NCI-H345 treated with DMSO at 0.1 percent for 48 hours (cell line): Measurements from ENCODE around the gene LTBP1.

Experiments used
- DNase-seq: peaks from one replicate; lab custom pipeline; 2025; ENCODE audit not compliant: unreplicated experiment; lab: John Stamatoyannopoulos, UW

LTBP1 gene

DNA sequence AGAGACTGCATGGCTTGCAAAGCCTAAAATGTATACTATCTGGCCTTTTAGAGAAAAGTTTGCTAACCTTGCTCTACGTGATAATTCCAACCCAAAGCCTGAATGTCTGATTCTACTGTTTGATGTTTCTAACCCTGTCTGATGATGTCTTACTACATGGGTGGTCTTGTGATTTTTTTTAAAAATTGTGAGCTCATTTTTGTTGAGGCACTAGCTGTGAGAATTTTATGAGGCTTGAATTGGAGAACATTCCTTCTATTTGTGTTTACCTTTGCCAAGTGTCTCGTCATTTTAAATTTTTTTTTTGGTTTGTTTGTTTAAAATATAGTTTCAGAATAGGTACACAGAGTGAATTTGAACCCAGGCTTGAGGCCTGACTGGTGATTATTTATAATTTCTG is 15.2 kb upstream of the LTBP1 start:
- no peak for DNase-seq

- DNase-seq: no peak
Measured at GRCh38 chr2:32931945-32932709, 14.6 kb upstream of the LTBP1 start.

GRCh38 chr2:32932825-32933755 is 13.7 kb upstream of the LTBP1 start:
- no peak for DNase-seq

GRCh38 chr2:32933756-32934095 is 13.0 kb upstream of the LTBP1 start:
- no peak for DNase-seq

- DNase-seq: no peak
Measured at GRCh38 chr2:32937602-32938448, 8.9 kb upstream of the LTBP1 start.

- DNase-seq: no peak
Measured at GRCh38 chr2:32938934-32939333, 7.8 kb upstream of the LTBP1 start.

GRCh38 chr2:32940316-32940997 is 6.3 kb upstream of the LTBP1 start:
- DNase-seq: no peak

DNA sequence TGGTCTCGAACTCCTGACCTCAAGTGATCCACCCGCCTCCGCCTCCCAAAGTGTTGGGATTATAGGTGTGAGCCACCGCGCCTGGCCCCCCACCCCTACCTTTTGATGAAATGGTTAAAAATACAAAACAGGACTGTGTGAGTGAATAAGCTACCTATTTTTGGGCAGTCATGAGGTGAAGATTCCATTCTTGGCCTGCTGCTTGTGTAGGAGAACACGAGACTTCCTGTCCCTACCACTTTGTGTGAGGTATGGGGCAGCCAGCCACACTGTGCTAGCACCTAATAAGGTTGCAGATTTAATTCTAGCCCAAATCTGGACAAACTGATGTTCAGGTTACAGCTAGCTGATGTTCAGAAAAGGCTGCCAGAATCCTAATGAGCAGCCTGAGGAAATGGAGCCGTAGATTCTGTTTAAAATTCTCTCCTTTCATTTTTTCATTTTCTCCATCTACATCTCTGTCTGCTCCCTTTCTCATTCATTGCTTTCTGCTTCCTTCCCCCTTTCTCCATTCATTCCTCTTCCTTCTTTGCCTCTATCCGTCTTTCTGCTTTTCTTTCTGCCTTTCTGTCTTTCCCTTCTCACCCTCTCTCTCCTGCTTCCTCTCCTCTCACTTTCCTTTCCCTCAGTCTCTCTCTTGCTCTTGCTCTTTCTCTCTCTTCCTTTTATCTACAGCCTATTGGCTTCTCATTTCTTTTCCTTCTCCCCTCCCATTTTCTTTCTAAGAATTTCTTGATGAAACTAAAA is 4.6 kb upstream of the LTBP1 start:
- no peak for DNase-seq

- DNase-seq: no peak
Measured at GRCh38 chr2:32942793-32943485, 3.8 kb upstream of the LTBP1 start.

DNA sequence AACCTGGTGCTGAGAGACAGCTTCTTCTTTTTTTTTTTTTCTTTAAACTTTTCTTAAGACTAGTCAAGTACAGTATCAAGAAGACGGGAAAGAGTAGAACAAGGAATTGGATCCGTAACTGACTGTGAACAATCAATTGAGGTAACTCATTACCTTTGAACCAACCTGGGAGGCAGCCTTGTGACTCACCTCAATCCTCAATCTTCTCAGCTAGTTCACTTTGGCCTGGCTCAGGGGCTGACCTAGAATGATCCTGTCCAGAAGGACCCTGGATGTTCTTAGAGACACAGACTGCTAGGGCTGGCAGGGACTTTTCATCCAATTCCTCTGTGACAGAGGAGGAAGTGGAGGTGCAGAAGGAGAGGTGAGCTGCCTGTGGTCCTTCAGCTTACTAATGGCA is 1.5 kb upstream of the LTBP1 start:
- no peak for DNase-seq

- DNase-seq: no peak
Measured at GRCh38 chr2:32947076-32947483, 327 bp downstream of the LTBP1 start.

DNA sequence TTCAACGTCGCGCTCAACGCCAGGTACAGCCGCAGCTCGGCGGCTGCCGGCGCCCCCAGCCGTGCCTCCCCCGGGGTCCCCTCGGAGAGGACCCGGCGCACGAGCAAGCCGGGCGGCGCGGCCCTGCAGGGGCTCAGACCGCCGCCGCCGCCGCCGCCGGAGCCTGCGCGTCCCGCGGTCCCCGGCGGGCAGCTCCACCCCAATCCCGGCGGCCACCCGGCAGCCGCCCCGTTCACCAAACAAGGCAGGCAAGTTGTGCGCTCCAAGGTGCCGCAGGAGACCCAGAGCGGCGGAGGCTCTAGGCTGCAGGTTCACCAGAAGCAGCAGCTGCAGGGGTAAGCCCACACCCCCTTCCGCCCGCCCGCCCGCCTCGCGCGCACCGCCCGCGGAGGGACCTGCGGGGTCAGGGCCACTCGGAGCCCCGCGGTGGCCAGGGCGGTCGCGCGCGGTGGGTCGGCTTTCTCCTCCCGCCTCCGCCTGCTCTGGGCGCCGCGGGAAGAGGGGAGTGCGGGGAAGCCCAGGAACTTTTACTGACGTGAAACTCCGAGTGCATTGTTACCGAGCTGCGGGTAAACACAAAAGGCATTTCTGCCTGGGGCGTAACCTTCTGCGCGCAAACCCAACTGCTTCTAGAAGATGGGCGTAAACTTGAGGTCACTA is 861 bp downstream of the LTBP1 start:
- no peak for DNase-seq

- no peak for DNase-seq
Measured at GRCh38 chr2:32948266-32948665, 1.5 kb downstream of the LTBP1 start.

GRCh38 chr2:32949260-32949659 is 2.5 kb downstream of the LTBP1 start:
- DNase-seq: no peak

DNA sequence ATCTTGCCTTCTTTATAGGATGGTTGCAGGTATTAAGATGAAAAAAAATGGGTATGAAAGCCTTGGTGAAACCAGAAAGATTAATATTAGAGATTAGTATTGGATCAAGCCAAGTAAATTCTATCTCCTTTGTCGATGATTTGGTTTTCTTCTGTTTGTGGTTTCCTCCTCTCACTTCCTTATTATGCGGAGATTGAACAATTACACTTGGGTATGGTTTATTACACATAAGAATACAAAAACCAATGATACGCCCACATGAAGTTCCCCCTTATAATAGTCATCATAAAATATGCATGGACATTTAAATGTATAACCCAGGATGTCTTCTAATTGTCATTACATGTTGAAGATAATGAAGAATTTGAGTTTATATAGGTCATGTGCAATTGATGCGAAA is 4.9 kb downstream of the LTBP1 start:
- no peak for DNase-seq

DNA sequence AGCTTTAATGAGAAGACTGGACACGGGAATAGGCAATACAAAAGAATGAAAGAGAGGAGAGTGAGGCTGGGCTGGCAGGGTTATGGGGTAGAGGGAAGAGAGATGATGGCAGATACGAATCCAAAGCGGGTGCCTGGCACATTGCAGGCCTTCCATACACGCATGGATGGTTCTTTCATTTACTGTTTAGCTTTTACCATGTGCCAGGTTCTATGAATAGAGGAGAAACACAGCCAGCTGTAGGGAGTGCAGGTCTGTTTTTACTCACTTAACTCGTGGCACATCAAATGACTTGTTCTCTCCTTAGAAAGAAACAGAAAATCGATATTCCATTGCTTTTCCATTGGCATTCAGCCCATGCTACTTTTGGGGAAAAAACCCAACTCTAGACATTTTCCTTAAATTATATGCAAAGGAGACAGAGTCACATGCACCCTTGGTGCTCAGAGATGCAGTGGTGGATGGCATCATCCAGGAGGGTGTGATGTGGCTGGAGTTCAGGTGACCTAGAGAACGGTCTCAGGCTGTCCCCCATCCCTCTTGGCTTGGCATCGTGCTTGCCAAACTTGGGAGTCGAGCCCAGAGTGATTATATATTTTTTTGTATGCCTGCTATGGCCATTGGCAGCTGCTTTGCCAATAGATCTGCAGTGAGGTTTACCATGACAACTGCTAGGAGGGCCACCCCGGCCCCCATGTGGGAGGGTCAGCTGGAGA is 6.2 kb downstream of the LTBP1 start:
- DNase-seq: no peak

- DNase-seq: no peak
Measured at GRCh38 chr2:32954206-32954605, 7.5 kb downstream of the LTBP1 start.

- no peak for DNase-seq
Measured at GRCh38 chr2:32958821-32959220, 12.1 kb downstream of the LTBP1 start.
